HepG2 (cell line): ENCODE results near the gene FAM174C. TPM values are rescaled to one million over a fixed set of nuclear protein-coding genes. Genes with fewer than 3 reads are reported as not detected.

Experiments used
- BHLHE40 ChIP-seq: IDR thresholded peaks from 2 replicates; pipeline ENCODE4 v1.6.1; 2011; ENCODE audit warnings: low read length, improper control_type of control experiment
- BRCA1 ChIP-seq: sonication (generic); formaldehyde crosslinking; IDR thresholded peaks from 2 replicates; pipeline ENCODE4 v1.4.0; 2020; ENCODE audit warnings: missing genetic modification reagents
- E2F2 ChIP-seq: sonication (generic); formaldehyde crosslinking; IDR thresholded peaks from 2 replicates; pipeline ENCODE4 v1.4.0; 2020; ENCODE audit warnings: missing genetic modification reagents, borderline replicate concordance
- FOSL2 ChIP-seq: sonication (generic); formaldehyde crosslinking; IDR thresholded peaks from 2 replicates; pipeline ENCODE4 v1.4.0; 2020; ENCODE audit warnings: missing genetic modification reagents
- FOXK1 ChIP-seq: sonication (generic); formaldehyde crosslinking; IDR thresholded peaks from 2 replicates; pipeline ENCODE4 v1.4.0; 2020; ENCODE audit warnings: low read depth, missing genetic modification reagents, borderline replicate concordance
- HDAC1 ChIP-seq: sonication (generic); formaldehyde crosslinking; IDR thresholded peaks from 2 replicates; pipeline ENCODE4 v1.5.1; 2020; ENCODE audit warnings: mild to moderate bottlenecking, missing genetic modification reagents
- HNRNPH1 ChIP-seq: fragments of 200-400 bp; formaldehyde crosslinking; optimal IDR thresholded peaks from 2 replicates; pipeline ENCODE3; 2017; ENCODE audit warnings: mild to moderate bottlenecking, low read depth, low read length
- HOXA3 ChIP-seq: sonication (generic); formaldehyde crosslinking; IDR thresholded peaks from 2 replicates; pipeline ENCODE4 v1.5.0; 2020; ENCODE audit warnings: missing genetic modification reagents
- JARID2 ChIP-seq: sonication (generic); formaldehyde crosslinking; IDR thresholded peaks from 2 replicates; pipeline ENCODE4 v1.8.1; 2023; ENCODE audit warnings: missing genetic modification reagents, inconsistent platforms; ENCODE audit not compliant: insufficient replicate concordance
- KLF12 ChIP-seq: sonication (generic); formaldehyde crosslinking; IDR thresholded peaks from 2 replicates; pipeline ENCODE4 v1.4.0; 2020; ENCODE audit warnings: missing genetic modification reagents, borderline replicate concordance
- MED13 ChIP-seq: sonication (generic); formaldehyde crosslinking; IDR thresholded peaks from 2 replicates; pipeline ENCODE4 v1.5.0; 2020; ENCODE audit warnings: missing genetic modification reagents
- MYNN ChIP-seq: sonication (generic); formaldehyde crosslinking; IDR thresholded peaks from 2 replicates; pipeline ENCODE4 v1.4.0; 2020; ENCODE audit warnings: mild to moderate bottlenecking, low read depth, missing genetic modification reagents
- PITX1 ChIP-seq: sonication (generic); formaldehyde crosslinking; IDR thresholded peaks from 2 replicates; pipeline ENCODE4 v1.5.1; 2020; ENCODE audit warnings: mild to moderate bottlenecking, missing genetic modification reagents
- POGZ ChIP-seq: sonication (generic); formaldehyde crosslinking; IDR thresholded peaks from 2 replicates; pipeline ENCODE4 v1.4.0; 2020; ENCODE audit warnings: mild to moderate bottlenecking, missing genetic modification reagents
- PRPF4 ChIP-seq: fragments of 200-400 bp; formaldehyde crosslinking; IDR thresholded peaks from 2 replicates; pipeline ENCODE4 v1.6.1; 2016; ENCODE audit warnings: low read length, low read depth; ENCODE audit not compliant: poor library complexity, severe bottlenecking
- PTBP1 ChIP-seq: fragments of 200-400 bp; formaldehyde crosslinking; IDR thresholded peaks from 2 replicates; pipeline ENCODE4 v1.6.1; 2018; ENCODE audit warnings: low read length, low read depth; ENCODE audit not compliant: poor library complexity, severe bottlenecking
- RBFOX2 ChIP-seq: fragments of 200-400 bp; formaldehyde crosslinking; IDR thresholded peaks from 2 replicates; pipeline ENCODE4 v1.6.1; 2017; ENCODE audit warnings: low read depth, mild to moderate bottlenecking, low read length
- SSRP1 ChIP-seq: IDR thresholded peaks from 2 replicates; pipeline ENCODE4 v1.6.1; 2016; ENCODE audit warnings: control low read depth
- USF2 ChIP-seq, 2 experiments: sonication (generic) in 1 of 2; formaldehyde crosslinking in 1 of 2; IDR thresholded peaks; 2 replicates each; pipeline versions ENCODE4 v1.5.1 to v1.6.1; 2011 to 2020; ENCODE audit warnings: borderline replicate concordance in 1 of 2, low read depth in 1 of 2, low read length in 1 of 2, mild to moderate bottlenecking in 1 of 2, missing genetic modification reagents in 1 of 2, moderate library complexity in 1 of 2
- ZIK1 ChIP-seq: sonication (generic); formaldehyde crosslinking; IDR thresholded peaks from 2 replicates; pipeline ENCODE4 v1.5.0; 2020; ENCODE audit warnings: mild to moderate bottlenecking, low read depth, missing genetic modification reagents, borderline replicate concordance
- ZNF614 ChIP-seq: IDR thresholded peaks from 2 replicates; pipeline ENCODE4 v1.6.1; 2018; ENCODE audit warnings: missing biosample characterization, missing genetic modification reagents, inconsistent platforms, borderline replicate concordance
- polyA plus RNA-seq, 8 experiments: library from polyadenylated mRNA; depleted of rRNA in 3 of 8; stranded (reverse) in 7 of 8; unstranded in 1 of 8; fragments of >200 nt; fragmentation: Illumina TruSeq in 4 of 8; extraction: Trizol in 4 of 8; gene quantifications; 2 replicates each; pipeline versions ENCODE4 v1.2.1 to v1.2.3, GENCODE V29; 2011 to 2016; ENCODE audit warnings: low read depth in 4 of 8, missing spikeins in 1 of 8, mixed read lengths in 1 of 8; ENCODE audit not compliant: insufficient read depth in 1 of 8
- total RNA-seq, 5 experiments: library from RNA; depleted of rRNA; stranded (reverse); fragments of >200 nt; fragmentation: Illumina TruSeq; extraction: Trizol; gene quantifications; 2 replicates each; pipeline ENCODE4 v1.2.3, GENCODE V29; 2016; ENCODE audit warnings: low read depth in 1 of 5
- TF ChIP-seq, protein P1 (sequence below): sonication (generic); formaldehyde crosslinking; IDR thresholded peaks from 2 replicates; pipeline ENCODE4 v1.5.1; 2020; ENCODE audit warnings: missing genetic modification reagents, mild to moderate bottlenecking, borderline replicate concordance

Gene FAM174C
- total and polyA plus RNA-seq, 2 of the 13 experiments (the other 11 are each of a cell fraction or from before 2014, with no cell fraction given) = 19.5 to 31.3 TPM

DNA sequence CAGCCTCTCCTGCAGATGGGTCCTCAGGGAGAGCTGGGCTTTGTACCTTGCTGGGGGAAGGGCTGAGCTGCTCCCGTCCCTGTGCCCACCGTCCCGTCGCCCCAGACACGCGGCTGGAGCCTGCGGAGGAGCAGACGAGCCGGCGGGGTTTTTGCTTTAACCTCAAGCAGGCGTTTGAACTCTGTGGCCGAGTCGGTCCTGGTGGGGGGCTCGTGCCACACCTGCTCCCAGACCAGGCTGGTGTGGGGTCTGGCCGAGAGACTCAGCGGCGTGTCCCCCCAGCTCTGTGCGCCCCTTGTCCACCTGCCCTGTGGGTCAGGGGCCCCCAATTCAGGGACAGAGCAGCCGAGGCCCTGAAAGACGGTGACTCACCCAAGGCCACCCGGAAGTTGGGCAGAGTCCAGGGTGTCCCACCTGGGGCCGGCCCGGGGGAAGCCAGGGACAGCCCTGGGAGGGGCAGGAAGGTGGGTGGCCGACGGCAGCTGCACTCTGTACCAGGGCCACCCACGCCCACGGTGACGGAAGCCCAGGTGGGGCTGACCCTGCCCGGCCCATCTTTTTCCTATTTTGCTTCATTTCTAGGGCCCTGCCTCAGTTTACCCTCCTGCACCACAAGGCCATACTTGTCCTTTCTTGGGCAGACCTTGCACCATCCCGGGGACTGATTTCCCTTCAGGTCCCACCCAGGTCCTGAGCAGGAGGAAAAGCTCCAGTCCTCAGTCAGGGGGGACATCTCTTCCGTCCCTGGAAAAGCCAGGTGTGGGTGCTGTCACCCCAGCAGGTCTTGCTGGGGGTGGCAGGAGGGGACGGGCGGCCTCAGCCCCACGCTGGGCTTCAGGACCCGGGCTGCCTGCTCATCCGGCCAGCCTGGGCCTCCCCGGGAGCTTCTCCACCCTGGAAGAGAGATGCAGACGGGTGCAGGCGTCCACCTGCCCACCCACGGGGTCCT, 15.6 kb downstream of the FAM174C start (continued):
- TF ChIP-seq FOXK1 (CRISPR knock-in tag) (peak; percentile 54; the same call in 1 of the 2 replicates), JARID2 (no peak), ZIK1 (CRISPR knock-in tag) (no peak; the same call in 1 of the 2 replicates), MYNN (CRISPR knock-in tag) (0 out of 2 replicates have a peak, but pooled peaks have one; percentile 49), BRCA1 (CRISPR knock-in tag) (peak; percentile 88; the same call in 1 of the 2 replicates), HNRNPH1 (no peak), E2F2 (CRISPR knock-in tag) (0 out of 2 replicates have a peak, but pooled peaks have one; percentile 36), HOXA3 (CRISPR knock-in tag) (peak; percentile 86), PITX1 (no peak; the same call in 1 of the 2 replicates), USF2 (IDR thresholded peaks at IDR 0.05; ENCODE audit: low read depth, low read length) (no peak), USF2 (CRISPR knock-in tag; IDR thresholded peaks at IDR 0.05; ENCODE audit: borderline replicate concordance) (no peak), HDAC1 (peak; percentile 90), MED13 (CRISPR knock-in tag) (peak; percentile 74; the same call in 1 of the 2 replicates), FOSL2 (CRISPR knock-in tag) (peak; percentile 99), BHLHE40 (peak; percentile 4; the same call in 1 of the 2 replicates), POGZ (CRISPR knock-in tag) (0 out of 2 replicates have a peak, but pooled peaks have one; percentile 33), PRPF4 (no peak), PTBP1 (no peak), KLF12 (CRISPR knock-in tag) (peak; percentile 58; the same call in 1 of the 2 replicates), RBFOX2 (peak; percentile 80), SSRP1 (peak; percentile 80; the same call in 1 of the 2 replicates), ZNF614 (peak; percentile 87; the same call in 1 of the 2 replicates)
- TF ChIP-seq, protein P1, sequence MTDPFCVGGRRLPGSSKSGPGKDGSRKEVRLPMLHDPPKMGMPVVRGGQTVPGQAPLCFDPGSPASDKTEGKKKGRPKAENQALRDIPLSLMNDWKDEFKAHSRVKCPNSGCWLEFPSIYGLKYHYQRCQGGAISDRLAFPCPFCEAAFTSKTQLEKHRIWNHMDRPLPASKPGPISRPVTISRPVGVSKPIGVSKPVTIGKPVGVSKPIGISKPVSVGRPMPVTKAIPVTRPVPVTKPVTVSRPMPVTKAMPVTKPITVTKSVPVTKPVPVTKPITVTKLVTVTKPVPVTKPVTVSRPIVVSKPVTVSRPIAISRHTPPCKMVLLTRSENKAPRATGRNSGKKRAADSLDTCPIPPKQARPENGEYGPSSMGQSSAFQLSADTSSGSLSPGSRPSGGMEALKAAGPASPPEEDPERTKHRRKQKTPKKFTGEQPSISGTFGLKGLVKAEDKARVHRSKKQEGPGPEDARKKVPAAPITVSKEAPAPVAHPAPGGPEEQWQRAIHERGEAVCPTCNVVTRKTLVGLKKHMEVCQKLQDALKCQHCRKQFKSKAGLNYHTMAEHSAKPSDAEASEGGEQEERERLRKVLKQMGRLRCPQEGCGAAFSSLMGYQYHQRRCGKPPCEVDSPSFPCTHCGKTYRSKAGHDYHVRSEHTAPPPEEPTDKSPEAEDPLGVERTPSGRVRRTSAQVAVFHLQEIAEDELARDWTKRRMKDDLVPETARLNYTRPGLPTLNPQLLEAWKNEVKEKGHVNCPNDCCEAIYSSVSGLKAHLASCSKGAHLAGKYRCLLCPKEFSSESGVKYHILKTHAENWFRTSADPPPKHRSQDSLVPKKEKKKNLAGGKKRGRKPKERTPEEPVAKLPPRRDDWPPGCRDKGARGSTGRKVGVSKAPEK (CRISPR knock-in tag) = no peak
